HepG2 (cell line): ENCODE measurements around the gene TBCCD1. TPM values are rescaled to one million over a fixed set of nuclear protein-coding genes. Genes with fewer than 3 reads are reported as not detected.
A peak's percentile ranks its signal among the peaks of the same experiment; 100 is the strongest.

ENCODE experiments used
- ATAD3A ChIP-seq: sonication (generic); formaldehyde crosslinking; IDR thresholded peaks from 2 replicates; pipeline ENCODE4 v1.4.0; 2020; ENCODE audit warnings: missing genetic modification reagents
- KLF13 ChIP-seq: sonication (generic); formaldehyde crosslinking; IDR thresholded peaks from 2 replicates; pipeline ENCODE4 v1.4.0; 2020; ENCODE audit warnings: mild to moderate bottlenecking, missing genetic modification reagents
- NCOA1 ChIP-seq: sonication (generic); formaldehyde crosslinking; IDR thresholded peaks from 2 replicates; pipeline ENCODE4 v1.9.0; 2021; ENCODE audit warnings: missing genetic modification reagents
- NCOA5 ChIP-seq: sonication (generic); formaldehyde crosslinking; IDR thresholded peaks from 2 replicates; pipeline ENCODE4 v1.4.0; 2020; ENCODE audit warnings: missing genetic modification reagents
- NFKB2 ChIP-seq: sonication (generic); formaldehyde crosslinking; IDR thresholded peaks from 2 replicates; pipeline ENCODE4 v1.4.0; 2020; ENCODE audit warnings: missing genetic modification reagents, borderline replicate concordance
- NKX3-1 ChIP-seq: sonication (generic); formaldehyde crosslinking; IDR thresholded peaks from 2 replicates; pipeline ENCODE4 v1.5.0; 2020; ENCODE audit warnings: missing genetic modification reagents
- SPEN ChIP-seq: sonication (generic); formaldehyde crosslinking; IDR thresholded peaks from 2 replicates; pipeline ENCODE4 v1.5.1; 2020; ENCODE audit warnings: low read depth, mild to moderate bottlenecking, missing genetic modification reagents
- ZNF619 ChIP-seq: sonication (generic); formaldehyde crosslinking; IDR thresholded peaks from 2 replicates; pipeline ENCODE4 v1.4.0; 2020; ENCODE audit warnings: mild to moderate bottlenecking, missing genetic modification reagents
- ZNF672 ChIP-seq: sonication (generic); formaldehyde crosslinking; IDR thresholded peaks from 2 replicates; pipeline ENCODE4 v1.8.1; 2022; ENCODE audit warnings: missing genetic modification reagents
- polyA plus RNA-seq, 8 experiments: library from polyadenylated mRNA; depleted of rRNA in 3 of 8; stranded (reverse) in 7 of 8; unstranded in 1 of 8; fragments of >200 nt; fragmentation: Illumina TruSeq in 4 of 8; extraction: Trizol in 4 of 8; gene quantifications; 2 replicates each; pipeline versions ENCODE4 v1.2.1 to v1.2.3, GENCODE V29; 2011 to 2016; ENCODE audit warnings: low read depth in 4 of 8, missing spikeins in 1 of 8, mixed read lengths in 1 of 8; ENCODE audit not compliant: insufficient read depth in 1 of 8
- total RNA-seq, 5 experiments: library from RNA; depleted of rRNA; stranded (reverse); fragments of >200 nt; fragmentation: Illumina TruSeq; extraction: Trizol; gene quantifications; 2 replicates each; pipeline ENCODE4 v1.2.3, GENCODE V29; 2016; ENCODE audit warnings: low read depth in 1 of 5
- TF ChIP-seq, protein P1 (sequence below): IDR thresholded peaks from 2 replicates; pipeline ENCODE4 v1.6.1; 2016; ENCODE audit warnings: low read depth
- TF ChIP-seq, protein P2 (sequence below): IDR thresholded peaks from 2 replicates; pipeline ENCODE4 v1.6.1; 2016; ENCODE audit warnings: mild to moderate bottlenecking, missing biosample characterization, missing genetic modification reagents
- TF ChIP-seq, protein P3 (sequence below), 2 experiments: fragments of 450-650 bp in 1 of 2; sonication (generic) in 1 of 2; formaldehyde crosslinking in 1 of 2; IDR thresholded peaks; 2 replicates each; pipeline versions ENCODE4 v1.6.1 to v1.8.0; 2016 to 2022; ENCODE audit warnings: antibody characterized with exemption in 1 of 2, mild to moderate bottlenecking in 1 of 2, missing genetic modification reagents in 1 of 2
- TF ChIP-seq, protein P4 (sequence below): sonication (generic); formaldehyde crosslinking; IDR thresholded peaks from 2 replicates; pipeline ENCODE4 v1.4.0; 2020; ENCODE audit warnings: missing genetic modification reagents
- TF ChIP-seq, protein P5 (sequence below): sonication (generic); formaldehyde crosslinking; IDR thresholded peaks from 2 replicates; pipeline ENCODE4 v1.8.0; 2022; ENCODE audit warnings: mild to moderate bottlenecking, missing genetic modification reagents

Gene TBCCD1
- total and polyA plus RNA-seq, 2 of the 13 experiments (the other 11 are each of a cell fraction or from before 2014, with no cell fraction given): 13.6 to 16.2 TPM

DNA sequence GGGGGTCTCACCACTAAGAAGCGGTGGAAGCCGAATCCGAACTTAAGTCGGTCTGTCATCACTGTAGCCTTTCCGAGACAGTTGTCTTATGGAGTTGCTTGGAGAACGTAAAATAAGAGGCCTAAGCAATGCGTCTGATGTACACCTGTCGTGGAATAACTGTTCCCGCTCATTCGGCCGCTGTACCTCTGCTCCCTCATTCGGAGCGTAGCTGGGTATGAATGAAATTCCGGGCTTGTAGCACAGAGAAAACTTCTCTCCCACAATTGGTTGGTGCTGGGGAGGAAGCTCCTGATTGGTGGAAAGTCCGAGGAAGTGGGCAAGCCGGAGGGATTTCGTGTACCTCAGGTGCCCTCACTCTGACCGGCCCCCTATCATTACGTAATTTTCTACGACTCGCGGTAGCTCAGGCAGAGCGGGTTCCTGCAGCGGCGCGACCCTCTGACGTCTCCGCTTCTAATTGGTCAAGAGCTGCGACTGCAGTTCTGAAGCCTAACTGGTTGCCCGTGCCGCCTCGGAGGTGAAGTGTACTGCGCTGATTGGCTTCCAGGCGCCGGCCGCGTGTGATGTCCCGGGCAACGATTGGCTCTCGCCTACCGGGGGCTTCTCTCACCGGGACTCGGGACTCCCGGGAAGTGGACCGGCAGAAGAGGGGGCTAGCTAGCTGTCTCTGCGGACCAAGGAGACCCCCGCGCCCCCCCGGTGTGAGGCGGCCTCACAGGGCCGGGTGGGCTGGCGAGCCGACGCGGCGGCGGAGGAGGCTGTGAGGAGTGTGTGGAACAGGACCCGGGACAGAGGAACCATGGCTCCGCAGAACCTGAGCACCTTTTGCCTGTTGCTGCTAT is 3.2 kb upstream of the TBCCD1 start, which contains the start of gene DNAJB11 (continued):
- TF ChIP-seq ZNF619 (CRISPR knock-in tag): no peak
- TF ChIP-seq, protein P1, sequence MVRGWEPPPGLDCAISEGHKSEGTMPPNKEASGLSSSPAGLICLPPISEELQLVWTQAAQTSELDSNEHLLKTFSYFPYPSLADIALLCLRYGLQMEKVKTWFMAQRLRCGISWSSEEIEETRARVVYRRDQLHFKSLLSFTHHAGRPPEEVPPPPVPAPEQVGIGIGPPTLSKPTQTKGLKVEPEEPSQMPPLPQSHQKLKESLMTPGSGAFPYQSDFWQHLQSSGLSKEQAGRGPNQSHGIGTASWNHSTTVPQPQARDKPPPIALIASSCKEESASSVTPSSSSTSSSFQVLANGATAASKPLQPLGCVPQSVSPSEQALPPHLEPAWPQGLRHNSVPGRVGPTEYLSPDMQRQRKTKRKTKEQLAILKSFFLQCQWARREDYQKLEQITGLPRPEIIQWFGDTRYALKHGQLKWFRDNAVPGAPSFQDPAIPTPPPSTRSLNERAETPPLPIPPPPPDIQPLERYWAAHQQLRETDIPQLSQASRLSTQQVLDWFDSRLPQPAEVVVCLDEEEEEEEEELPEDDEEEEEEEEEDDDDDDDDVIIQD (CRISPR knock-in tag): peak; percentile 75; the same call in 1 of the 2 replicates
- peak; percentile 73; the same call in 1 of the 2 replicates for TF ChIP-seq SPEN (CRISPR knock-in tag)
- TF ChIP-seq, protein P2, sequence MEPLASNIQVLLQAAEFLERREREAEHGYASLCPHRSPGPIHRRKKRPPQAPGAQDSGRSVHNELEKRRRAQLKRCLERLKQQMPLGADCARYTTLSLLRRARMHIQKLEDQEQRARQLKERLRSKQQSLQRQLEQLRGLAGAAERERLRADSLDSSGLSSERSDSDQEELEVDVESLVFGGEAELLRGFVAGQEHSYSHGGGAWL: peak; percentile 58; the same call in 1 of the 2 replicates
- TF ChIP-seq NFKB2: no peak
- TF ChIP-seq ATAD3A: no peak
- no peak for TF ChIP-seq KLF13 (CRISPR knock-in tag)
- TF ChIP-seq, protein P3, sequence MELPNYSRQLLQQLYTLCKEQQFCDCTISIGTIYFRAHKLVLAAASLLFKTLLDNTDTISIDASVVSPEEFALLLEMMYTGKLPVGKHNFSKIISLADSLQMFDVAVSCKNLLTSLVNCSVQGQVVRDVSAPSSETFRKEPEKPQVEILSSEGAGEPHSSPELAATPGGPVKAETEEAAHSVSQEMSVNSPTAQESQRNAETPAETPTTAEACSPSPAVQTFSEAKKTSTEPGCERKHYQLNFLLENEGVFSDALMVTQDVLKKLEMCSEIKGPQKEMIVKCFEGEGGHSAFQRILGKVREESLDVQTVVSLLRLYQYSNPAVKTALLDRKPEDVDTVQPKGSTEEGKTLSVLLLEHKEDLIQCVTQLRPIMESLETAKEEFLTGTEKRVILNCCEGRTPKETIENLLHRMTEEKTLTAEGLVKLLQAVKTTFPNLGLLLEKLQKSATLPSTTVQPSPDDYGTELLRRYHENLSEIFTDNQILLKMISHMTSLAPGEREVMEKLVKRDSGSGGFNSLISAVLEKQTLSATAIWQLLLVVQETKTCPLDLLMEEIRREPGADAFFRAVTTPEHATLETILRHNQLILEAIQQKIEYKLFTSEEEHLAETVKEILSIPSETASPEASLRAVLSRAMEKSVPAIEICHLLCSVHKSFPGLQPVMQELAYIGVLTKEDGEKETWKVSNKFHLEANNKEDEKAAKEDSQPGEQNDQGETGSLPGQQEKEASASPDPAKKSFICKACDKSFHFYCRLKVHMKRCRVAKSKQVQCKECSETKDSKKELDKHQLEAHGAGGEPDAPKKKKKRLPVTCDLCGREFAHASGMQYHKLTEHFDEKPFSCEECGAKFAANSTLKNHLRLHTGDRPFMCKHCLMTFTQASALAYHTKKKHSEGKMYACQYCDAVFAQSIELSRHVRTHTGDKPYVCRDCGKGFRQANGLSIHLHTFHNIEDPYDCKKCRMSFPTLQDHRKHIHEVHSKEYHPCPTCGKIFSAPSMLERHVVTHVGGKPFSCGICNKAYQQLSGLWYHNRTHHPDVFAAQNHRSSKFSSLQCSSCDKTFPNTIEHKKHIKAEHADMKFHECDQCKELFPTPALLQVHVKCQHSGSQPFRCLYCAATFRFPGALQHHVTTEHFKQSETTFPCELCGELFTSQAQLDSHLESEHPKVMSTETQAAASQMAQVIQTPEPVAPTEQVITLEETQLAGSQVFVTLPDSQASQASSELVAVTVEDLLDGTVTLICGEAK (IDR thresholded peaks at IDR 0.05): no peak
- TF ChIP-seq, protein P3 (CRISPR knock-in tag; IDR thresholded peaks at IDR 0.05): no peak
- TF ChIP-seq NKX3-1 (CRISPR knock-in tag): 0 out of 2 replicates have a peak, but pooled peaks have one; percentile 44
- no peak for TF ChIP-seq ZNF672 (CRISPR knock-in tag)
- peak; percentile 57; the same call in 1 of the 2 replicates for TF ChIP-seq NCOA1 (CRISPR knock-in tag)
- TF ChIP-seq, protein P4, sequence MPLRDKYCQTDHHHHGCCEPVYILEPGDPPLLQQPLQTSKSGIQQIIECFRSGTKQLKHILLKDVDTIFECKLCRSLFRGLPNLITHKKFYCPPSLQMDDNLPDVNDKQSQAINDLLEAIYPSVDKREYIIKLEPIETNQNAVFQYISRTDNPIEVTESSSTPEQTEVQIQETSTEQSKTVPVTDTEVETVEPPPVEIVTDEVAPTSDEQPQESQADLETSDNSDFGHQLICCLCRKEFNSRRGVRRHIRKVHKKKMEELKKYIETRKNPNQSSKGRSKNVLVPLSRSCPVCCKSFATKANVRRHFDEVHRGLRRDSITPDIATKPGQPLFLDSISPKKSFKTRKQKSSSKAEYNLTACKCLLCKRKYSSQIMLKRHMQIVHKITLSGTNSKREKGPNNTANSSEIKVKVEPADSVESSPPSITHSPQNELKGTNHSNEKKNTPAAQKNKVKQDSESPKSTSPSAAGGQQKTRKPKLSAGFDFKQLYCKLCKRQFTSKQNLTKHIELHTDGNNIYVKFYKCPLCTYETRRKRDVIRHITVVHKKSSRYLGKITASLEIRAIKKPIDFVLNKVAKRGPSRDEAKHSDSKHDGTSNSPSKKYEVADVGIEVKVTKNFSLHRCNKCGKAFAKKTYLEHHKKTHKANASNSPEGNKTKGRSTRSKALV: peak; percentile 50
- TF ChIP-seq, protein P5, sequence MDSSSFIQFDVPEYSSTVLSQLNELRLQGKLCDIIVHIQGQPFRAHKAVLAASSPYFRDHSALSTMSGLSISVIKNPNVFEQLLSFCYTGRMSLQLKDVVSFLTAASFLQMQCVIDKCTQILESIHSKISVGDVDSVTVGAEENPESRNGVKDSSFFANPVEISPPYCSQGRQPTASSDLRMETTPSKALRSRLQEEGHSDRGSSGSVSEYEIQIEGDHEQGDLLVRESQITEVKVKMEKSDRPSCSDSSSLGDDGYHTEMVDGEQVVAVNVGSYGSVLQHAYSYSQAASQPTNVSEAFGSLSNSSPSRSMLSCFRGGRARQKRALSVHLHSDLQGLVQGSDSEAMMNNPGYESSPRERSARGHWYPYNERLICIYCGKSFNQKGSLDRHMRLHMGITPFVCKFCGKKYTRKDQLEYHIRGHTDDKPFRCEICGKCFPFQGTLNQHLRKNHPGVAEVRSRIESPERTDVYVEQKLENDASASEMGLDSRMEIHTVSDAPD: no peak
- TF ChIP-seq NCOA5 (CRISPR knock-in tag): no peak
